Hepatocyte (in vitro differentiated cells): ENCODE measurements around the gene NRF1. TPM values are rescaled to one million over a fixed set of nuclear protein-coding genes. Genes with fewer than 3 reads are reported as not detected.

Source experiments
- DNase-seq: peaks from one replicate; pipeline ENCODE4 v3.0.0-alpha.2; 2016; ENCODE audit warnings: low spot score
- H2AFZ ChIP-seq: fragments of 200-600 bp; sonication (generic); 2 replicates; pipeline ENCODE4 v1.6.0; 2016; ENCODE audit warnings: antibody characterized with exemption, mild to moderate bottlenecking
- H3K27ac ChIP-seq: fragments of 200-600 bp; sonication (generic); 2 replicates; pipeline ENCODE4 v1.5.1; 2016; ENCODE audit warnings: mild to moderate bottlenecking
- H3K27me3 ChIP-seq: fragments of 200-600 bp; sonication (generic); 2 replicates; pipeline ENCODE4 v1.6.1; 2016
- H3K36me3 ChIP-seq: fragments of 200-600 bp; sonication (generic); replicated peaks from 2 replicates; pipeline ENCODE4 v1.5.1; 2016; ENCODE audit warnings: low read depth; ENCODE audit not compliant: insufficient read depth
- H3K4me1 ChIP-seq: fragments of 200-600 bp; sonication (generic); 2 replicates; pipeline ENCODE4 v1.5.1; 2016; ENCODE audit warnings: mild to moderate bottlenecking, moderate library complexity; ENCODE audit not compliant: insufficient read depth
- H3K4me2 ChIP-seq: fragments of 200-600 bp; sonication (generic); 2 replicates; pipeline ENCODE4 v1.6.0; 2016
- H3K4me3 ChIP-seq: fragments of 200-600 bp; sonication (generic); 2 replicates; pipeline ENCODE4 v1.5.1; 2016; ENCODE audit warnings: mild to moderate bottlenecking
- H3K79me2 ChIP-seq: fragments of 200-600 bp; sonication (generic); 2 replicates; pipeline ENCODE4 v1.6.0; 2017; ENCODE audit warnings: mild to moderate bottlenecking
- H3K9me2 ChIP-seq: fragments of 200-600 bp; sonication (generic); replicated peaks from 2 replicates; pipeline ENCODE4 v1.6.0; 2017; ENCODE audit warnings: mild to moderate bottlenecking; ENCODE audit not compliant: insufficient read depth
- H3K9me3 ChIP-seq: fragments of 200-600 bp; sonication (generic); 2 replicates; pipeline ENCODE4 v1.5.1; 2016; ENCODE audit warnings: low read depth, mild to moderate bottlenecking
- H4K20me1 ChIP-seq: fragments of 200-600 bp; sonication (generic); 2 replicates; pipeline ENCODE4 v1.6.0; 2016; ENCODE audit warnings: mild to moderate bottlenecking; ENCODE audit not compliant: insufficient read depth, poor library complexity, severe bottlenecking
- CTCF ChIP-seq: fragments of 200-600 bp; sonication (generic); IDR thresholded peaks from 2 replicates; pipeline ENCODE4 v1.5.1; 2016; ENCODE audit warnings: antibody characterized with exemption, mild to moderate bottlenecking; ENCODE audit not compliant: poor library complexity
- EZH2 ChIP-seq: fragments of 200-600 bp; sonication (generic); IDR thresholded peaks from 2 replicates; pipeline ENCODE4 v1.6.1; 2016; ENCODE audit warnings: antibody characterized with exemption, mild to moderate bottlenecking, borderline replicate concordance
- EZH2phosphoT487 ChIP-seq: fragments of 200-600 bp; sonication (generic); IDR thresholded peaks from one replicate; pipeline ENCODE4 v1.6.1; 2018; ENCODE audit warnings: antibody characterized with exemption, mild to moderate bottlenecking, low read depth, moderate library complexity; ENCODE audit not compliant: unreplicated experiment, severe bottlenecking
- WGBS: methylation state at CpG from one replicate; pipeline ENCODE4 v1.1.6; 2016; ENCODE audit warnings: low lambda C conversion rate; ENCODE audit errors: missing lambda C conversion rate; 5-methylcytosine and 5-hydroxymethylcytosine counted together
- polyA plus RNA-seq: library from polyadenylated mRNA; unstranded; fragments of >200 nt; fragmentation: Nextera tagmentation; extraction: Ambion mirVana; gene quantifications from 2 replicates; pipeline ENCODE4 v1.2.1, GENCODE V29; 2016
- total RNA-seq: library from RNA; depleted of rRNA; stranded (reverse); fragments of >200 nt; gene quantifications from 2 replicates; pipeline ENCODE4 v1.2.3, GENCODE V29; 2014

Gene NRF1
- total and polyA plus RNA-seq, 2 experiments from 2014 or later: 11.2 to 12.0 TPM

- H2AFZ ChIP-seq: no peak overlapping the region
- 91% methylated on average over 4 of the region's 4 CpGs for WGBS
- H3K9me2 ChIP-seq: no peaks in the 10 kb centered on the region
- TF ChIP-seq EZH2 (no peak), EZH2phosphoT487 (no peak), CTCF (no peak)
- no peak for DNase-seq
- H3K9me3 ChIP-seq: no peaks in the 10 kb centered on the region
- no peaks in the 10 kb centered on the region for H3K27me3 ChIP-seq
- no peaks in the 10 kb centered on the region for H3K36me3 ChIP-seq
- no peak overlapping the region for H3K27ac ChIP-seq
- H3K4me2 ChIP-seq: no peak overlapping the region
- H3K4me1 ChIP-seq: no peaks in the 10 kb centered on the region
- no peaks in the 10 kb centered on the region for H3K79me2 ChIP-seq
- no peaks in the 10 kb centered on the region for H4K20me1 ChIP-seq
- H3K4me3 ChIP-seq: no peak overlapping the region
These were observed 66.3 kb downstream of the NRF1 start for GRCh38 chr7:129677796-129678195.

- Histone ChIP-seq H3K79me2 (no peaks in the 10 kb centered on the region), H3K9me3 (no peaks in the 10 kb centered on the region), H2AFZ (no peak overlapping the region), H3K27me3 (no peaks in the 10 kb centered on the region), H3K27ac (no peak overlapping the region), H3K4me2 (no peak overlapping the region), H3K4me1 (no peaks in the 10 kb centered on the region), H3K4me3 (no peak overlapping the region), H3K9me2 (no peaks in the 10 kb centered on the region), H3K36me3 (no peaks in the 10 kb centered on the region), H4K20me1 (no peaks in the 10 kb centered on the region)
- TF ChIP-seq CTCF: no peak
- TF ChIP-seq EZH2: no peak
- no peak for TF ChIP-seq EZH2phosphoT487
- DNase-seq: no peak
These were observed 67.1 kb downstream of the NRF1 start for GRCh38 chr7:129678606-129679005.

DNA sequence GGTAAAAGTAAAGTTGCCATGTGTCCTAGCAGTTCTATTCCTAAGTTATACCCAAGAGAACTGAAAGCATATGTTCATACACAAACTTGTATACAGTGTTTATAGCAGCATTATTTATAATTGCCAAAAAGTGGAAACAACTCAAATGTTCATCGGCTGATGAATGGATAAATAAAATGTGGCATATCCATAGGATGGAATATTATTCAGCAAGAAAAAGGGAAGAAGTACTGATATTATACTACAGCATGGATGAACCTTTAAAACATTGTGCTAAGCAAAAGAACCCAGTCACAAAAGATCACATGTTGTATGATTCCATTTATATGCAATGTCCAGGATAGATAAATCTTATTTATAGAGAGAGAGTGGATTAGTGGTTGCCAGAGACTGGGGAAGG is 68.9 kb downstream of the NRF1 start:
- TF ChIP-seq CTCF: no peak
- no peak for TF ChIP-seq EZH2phosphoT487
- no peak for TF ChIP-seq EZH2
- no peak overlapping the region for H3K4me3 ChIP-seq
- DNase-seq: no peak

GRCh38 chr7:129684777-129685176 is 73.3 kb downstream of the NRF1 start:
- no peaks in the 10 kb centered on the region for H3K36me3 ChIP-seq
- no peak overlapping the region for H3K4me2 ChIP-seq
- H3K4me3 ChIP-seq: no peak overlapping the region
- no peak overlapping the region for H2AFZ ChIP-seq
- H3K4me1 ChIP-seq: no peaks in the 10 kb centered on the region
- no peak for TF ChIP-seq EZH2
- no peak for TF ChIP-seq CTCF
- no peak for TF ChIP-seq EZH2phosphoT487
- no peak for DNase-seq
- H3K9me2 ChIP-seq: no peaks in the 10 kb centered on the region
- no peak overlapping the region for H3K27ac ChIP-seq
- WGBS: 100% methylated on average over 1 of the region's 1 CpG
- H3K27me3 ChIP-seq: no peaks in the 10 kb centered on the region
- H4K20me1 ChIP-seq: no peaks in the 10 kb centered on the region
- no peaks in the 10 kb centered on the region for H3K9me3 ChIP-seq
- H3K79me2 ChIP-seq: no peaks in the 10 kb centered on the region

More for the DNA sequence above, 68.9 kb downstream of the NRF1 start:
- no peaks in the 10 kb centered on the region for H3K79me2 ChIP-seq
- H3K36me3 ChIP-seq: no peaks in the 10 kb centered on the region
- H3K27me3 ChIP-seq: no peaks in the 10 kb centered on the region
- WGBS: 100% methylated on average over 1 of the region's 1 CpG
- no peak overlapping the region for H3K4me2 ChIP-seq
- no peaks in the 10 kb centered on the region for H4K20me1 ChIP-seq
- H2AFZ ChIP-seq: no peak overlapping the region
- no peak overlapping the region for H3K27ac ChIP-seq
- H3K9me2 ChIP-seq: no peaks in the 10 kb centered on the region
- H3K9me3 ChIP-seq: no peaks in the 10 kb centered on the region
- no peaks in the 10 kb centered on the region for H3K4me1 ChIP-seq
